Measurements from ENCODE around the gene C3orf20.
"Not testable (repeated sequence)": the region's sequence is repeated elsewhere in the genome, so short reads cannot be mapped to it uniquely, and the experiment has no call there.

The C3orf20 gene

DNA sequence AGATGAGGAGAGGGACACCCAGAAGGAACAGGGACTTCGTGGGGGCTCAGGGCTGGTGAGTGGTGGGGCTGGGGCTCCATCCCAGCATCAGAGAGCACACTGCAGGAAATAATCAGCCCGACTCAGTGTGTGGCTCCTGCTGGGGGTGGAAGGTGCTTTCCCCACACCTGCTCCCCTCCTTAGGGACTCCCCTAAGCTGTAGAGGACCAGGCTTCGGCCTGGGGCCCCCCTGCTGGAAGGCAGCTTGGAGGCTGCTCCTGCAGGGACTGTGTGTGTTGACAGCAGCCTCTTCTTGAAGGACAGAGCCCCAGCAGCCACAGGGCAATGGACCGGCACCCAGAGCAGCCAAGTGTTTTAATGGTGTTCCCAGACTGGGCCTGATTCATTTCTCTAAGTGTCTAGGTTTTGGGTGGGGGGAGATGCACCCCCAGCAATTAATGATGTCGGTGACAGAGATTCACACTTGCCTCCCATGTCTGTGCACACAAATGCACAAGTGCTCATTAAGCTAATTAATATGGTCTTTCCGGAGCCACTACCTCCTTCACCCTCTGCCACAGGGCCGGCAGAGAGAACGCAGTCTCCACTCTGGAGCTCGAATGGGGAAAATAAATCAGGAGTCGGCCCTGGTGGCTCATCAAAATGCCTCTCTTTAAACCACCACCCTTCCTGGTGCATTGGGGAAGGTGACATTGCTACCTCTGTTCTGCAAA lies 126.9 kb downstream of the C3orf20 start:
- DNase-seq: no peak

DNA sequence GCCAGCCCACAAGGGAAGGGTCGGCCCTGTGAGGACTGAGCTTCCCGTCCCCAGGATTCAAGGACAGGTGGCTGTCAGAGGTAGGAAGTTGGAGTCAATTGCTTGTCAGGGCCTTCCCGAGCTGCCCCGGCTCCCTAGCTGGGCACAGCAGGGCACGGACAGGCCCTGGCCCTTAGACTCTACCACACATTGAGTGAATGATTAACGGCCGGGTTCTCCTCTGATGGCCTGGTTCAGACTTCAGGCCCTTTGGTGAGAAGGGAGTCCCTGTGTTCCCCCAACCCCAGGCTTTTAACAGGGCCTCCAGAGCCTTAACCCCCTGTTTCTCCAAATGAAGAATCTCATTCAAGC lies 127.4 kb downstream of the C3orf20 start:
- no peak for DNase-seq

DNA sequence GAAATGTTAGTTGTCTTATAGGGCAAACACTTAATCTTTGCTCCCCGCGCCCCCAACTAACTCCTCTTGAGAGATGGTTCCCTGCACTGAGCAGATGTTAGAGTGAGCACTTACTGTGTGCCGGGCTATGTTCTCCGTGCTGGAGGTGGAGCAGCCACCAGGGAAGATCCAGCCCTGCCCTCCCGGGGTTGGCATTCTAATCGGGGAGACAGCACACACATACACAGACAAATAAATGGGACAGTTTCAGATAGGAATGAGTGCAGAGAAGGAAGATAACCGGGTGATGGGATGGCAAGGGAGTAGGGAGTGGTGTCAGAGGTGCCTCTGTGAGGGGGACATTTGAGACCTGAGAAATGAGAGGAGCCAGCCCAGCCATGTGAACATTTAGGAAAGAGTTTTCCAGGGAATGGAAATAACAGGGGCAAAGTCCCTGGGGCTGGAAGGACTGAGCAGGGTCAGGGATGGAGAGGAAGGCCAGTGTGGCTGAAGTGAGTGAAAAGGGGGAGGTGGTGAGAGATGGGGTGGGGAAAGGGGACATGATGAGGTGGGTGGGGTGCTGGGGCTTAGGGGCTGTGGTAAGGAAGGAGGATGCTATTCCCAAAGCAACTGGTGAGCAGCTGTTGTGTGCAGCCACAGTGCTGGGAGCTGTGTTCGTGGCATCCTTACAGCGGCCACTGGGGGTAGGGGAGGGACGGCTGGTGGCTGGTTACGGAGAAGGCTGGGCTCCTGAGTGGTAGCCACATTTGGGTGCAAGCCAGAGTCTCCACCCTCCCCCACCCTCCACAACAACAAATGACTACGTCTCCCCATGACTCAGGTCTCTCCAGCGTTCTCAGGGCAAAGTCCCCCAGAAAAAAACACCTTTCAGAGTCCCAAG lies 128.4 kb downstream of the C3orf20 start:
- DNase-seq: no peak

DNA sequence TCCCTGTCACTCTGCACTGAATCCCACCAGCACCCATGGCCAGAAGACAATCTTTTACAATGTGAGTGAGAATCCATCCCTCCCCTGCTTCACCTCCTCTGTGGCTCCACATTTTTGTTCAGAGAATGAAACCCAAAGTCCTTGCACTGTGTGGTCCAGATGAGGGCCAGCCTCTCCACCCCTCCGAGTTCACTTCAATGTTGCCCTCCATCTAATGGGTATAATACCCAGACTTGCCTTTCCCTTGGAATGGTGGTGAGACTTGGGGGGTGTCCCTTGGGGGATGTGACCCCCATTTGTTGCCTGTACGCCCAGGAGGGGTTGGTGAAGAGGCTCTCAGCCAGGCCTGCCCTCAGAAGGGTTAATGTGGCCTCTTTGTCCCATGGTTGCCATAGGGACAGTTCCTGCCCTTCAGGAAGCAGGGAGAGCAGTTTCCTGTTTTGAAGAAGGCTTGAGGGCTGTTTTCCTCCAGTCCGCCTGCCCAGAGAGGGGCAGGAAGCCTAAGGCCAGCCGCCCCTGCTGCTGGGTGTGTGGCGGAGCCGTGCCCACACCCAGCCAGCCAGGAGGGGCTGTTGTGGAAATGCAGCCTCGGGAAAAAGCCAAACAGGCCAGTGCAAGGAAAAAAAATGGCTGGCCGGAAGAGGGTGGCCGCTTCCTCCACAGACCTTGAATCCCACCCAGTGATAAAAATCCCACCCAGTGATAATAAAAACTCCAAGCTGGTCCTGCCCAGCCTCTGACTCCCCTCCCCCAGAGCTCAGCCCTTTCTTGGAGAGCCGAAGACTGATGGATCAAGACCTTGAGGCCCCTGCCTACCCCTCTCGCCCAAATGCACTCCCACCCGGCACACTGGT lies 129.3 kb downstream of the C3orf20 start:
- no peak for DNase-seq

DNA sequence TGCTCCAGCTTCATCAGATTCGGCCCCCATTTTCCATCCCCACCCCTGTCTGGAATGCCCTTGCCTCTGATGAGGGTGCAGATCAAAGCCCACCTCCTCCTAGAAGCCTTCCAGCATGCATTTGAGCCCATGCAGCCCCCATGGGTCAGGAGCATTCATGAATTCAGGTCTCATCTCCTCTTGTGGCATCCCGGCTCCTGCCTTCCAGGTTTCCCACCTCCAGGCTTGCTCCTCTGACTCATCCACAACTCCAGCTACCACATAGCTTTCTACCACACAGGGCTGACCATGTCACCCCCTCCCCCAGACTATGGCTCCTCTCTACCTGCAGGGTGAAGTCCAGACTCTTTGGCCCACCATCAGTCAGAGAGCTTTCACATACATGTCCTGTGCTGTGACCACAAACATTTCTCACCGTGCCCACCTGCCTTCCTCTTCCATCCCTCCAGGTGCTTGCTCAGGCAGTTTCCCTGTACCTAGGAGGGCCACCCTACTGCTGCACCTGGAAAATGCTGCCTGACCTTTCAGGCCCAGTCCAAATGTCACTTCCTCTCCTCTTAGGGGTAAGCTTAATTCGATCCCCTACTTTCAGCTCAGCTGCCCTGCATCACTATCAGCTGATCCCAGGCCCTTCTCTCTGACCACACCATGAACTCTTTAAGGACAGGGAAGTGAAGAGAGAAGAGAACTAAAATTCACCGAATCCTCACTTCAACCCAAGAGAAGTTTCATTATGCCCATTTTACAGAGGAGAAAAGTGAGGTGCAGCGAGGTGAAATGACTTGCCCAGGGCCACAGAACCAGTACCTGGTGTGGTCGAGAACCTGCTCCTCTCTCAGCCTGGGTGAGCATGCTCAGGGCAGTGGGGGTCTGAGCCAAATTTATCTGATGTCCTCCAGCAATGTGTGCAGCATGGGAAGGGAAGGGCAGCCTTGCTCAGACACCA lies 130.2 kb downstream of the C3orf20 start:
- peak; percentile 34 for DNase-seq

DNA sequence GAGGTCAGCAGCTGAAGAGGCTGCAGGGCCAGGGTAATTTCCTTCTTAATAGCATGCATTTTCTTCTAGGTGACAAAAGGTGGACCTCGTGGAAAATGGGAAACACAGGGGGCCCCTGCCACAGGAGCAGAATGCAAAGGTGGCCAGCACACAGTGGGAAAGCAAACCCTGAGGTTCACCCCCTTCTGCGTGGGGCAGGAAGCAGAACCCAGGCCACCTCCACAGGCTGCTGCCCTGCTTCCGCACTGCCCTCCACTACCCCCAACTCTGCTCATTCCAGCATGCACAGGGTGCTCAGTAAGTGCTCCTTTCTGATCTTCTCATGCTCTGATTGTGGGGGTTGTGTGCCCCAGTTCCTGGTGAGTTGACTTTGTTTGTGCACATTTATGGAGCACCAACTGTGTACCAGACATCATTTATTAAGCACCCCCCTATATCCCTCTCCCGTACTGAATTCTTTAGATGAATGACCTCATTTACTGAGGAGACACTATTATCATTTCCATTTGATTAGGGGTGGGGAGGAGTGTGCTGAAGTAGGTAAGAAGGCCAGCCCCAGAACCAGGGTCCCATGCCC lies 131.1 kb downstream of the C3orf20 start:
- no peak for DNase-seq

DNA sequence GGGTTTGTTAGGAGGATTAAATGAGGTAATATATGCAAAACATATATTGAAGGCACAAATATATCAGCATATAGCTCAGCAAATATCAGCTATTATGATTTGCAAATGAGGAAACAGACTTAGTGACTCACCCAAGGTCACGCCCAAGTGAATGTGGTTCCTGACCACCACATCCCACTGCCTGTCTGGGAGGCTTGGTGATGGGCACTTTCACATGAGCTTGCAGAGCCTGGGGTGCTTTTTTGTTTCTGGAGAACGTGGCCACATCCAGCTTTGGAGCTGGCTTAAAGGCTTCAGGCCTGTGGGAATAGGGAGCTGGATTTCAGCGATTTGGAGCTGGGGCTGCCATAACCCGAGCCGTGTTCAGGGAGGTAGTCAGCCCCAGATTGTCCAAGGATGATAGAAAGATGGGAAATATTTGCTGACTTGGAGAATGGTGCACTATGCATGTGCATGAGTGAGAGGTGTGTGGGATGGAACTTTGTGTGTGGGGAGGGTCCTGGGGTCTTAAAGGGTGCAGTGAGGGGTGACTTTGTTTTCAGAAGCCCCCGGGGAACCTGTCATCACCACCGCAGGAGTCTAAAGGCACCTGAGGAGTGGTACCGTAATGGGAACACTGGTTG lies 131.8 kb downstream of the C3orf20 start:
- peak; percentile 64 for DNase-seq

DNA sequence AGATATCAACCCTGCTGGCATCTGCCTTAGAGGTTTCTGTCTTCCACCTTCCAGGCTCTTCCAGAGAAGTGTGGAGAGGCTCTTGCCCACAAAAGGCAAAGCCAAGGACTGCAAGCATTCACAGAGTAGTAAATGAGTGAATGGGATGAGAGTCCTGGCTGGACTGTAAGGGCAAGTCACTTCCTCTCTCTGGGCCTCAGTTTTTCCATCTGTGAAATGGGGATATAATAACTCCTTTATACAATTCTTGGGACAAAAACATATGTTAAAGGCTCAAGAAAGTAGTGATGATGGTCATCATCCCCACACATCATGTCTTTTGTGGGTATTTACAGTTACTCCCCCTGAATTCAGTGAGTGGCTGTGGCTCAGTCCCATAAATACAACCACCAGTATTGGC lies 133.1 kb downstream of the C3orf20 start:
- DNase-seq: no peak

DNA sequence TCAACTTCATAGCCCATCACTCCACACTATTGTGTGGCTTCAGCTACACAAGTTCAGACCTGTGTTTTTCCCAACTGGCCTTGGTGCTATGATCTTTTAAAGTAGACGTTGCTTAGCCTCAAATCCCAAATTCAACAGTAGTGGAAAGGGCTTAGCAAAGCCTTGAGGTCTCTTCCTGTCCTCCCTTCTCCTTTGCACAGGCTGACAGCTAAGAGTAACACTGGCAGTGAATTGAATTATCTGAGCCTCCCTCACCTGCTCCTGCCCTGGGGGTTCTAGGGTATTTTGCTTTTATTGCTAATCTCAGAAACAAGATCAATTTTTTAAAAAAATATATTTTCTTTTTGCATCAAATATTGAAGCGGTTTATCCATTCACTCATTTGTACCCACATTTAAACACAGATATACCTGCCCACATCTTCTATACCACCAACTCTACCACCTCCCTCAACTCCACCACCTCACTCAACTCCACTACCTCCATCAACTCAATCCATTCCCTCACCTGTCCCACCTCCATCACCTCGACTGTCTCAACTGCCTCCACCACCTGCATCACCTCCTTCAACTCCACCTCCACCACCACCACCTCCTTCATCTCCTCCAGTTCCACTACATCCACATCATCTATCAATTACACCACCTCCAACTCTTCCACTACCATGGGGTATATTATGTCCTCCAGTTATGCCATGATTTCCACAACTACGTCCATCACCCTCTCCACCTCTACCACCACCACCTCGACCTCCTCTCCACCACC lies 133.7 kb downstream of the C3orf20 start:
- DNase-seq: no peak

DNA sequence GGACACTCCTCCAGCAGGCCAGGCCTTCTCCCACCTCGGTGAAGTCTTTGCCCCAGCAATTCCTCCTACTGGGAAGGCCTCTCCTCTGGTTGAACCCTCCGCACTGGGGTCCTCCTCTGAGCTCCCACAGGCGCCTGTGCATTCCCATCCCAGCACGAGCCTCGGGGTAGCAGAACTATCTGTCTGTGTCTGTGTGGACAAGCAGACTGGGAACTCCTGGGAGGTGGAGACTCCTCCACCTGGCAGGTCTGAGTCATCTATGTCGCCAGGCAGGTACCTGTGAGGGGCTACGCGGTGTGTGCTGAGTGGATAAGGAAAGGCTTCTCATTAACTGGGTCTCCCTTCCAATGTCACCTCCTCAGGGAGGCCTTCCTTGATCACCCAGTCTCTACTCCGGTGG lies 134.7 kb downstream of the C3orf20 start:
- DNase-seq: not testable (repeated sequence)

DNA sequence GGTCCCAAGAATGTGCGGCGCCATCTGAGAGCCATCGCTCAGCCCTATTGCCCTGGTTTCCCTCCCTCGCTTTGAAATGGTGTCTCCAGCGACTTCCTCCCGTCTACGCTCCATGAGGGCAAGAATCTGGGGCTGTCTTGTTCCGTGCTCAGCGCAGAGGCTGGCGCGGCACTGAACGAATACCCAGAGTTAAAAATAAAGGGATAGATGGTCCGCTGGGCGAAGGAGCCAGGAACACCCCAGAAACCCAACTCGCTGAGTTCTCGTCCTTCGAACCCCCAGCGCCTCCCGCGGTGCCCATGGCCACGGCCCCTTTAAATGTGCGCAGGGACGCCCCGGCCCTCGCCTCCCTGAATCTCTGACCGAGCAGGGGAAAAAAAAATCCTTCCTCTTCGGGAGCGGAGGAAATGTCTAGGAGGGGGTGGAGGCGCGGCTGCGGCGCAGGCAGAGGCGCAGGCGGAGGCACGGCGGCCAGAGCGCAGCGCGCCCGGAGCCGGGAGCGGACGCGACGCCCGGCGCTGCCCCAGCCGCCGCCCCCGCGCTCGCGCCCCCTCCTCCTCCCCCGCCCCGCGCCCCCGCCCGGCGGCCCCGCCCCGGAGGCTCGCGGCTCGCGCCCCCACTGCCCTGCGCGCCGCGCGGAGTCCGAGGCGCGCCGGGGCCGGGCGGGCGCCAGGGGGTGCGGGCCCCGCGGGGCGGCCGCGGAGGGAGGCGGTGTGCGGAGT lies 135.3 kb downstream of the C3orf20 start:
- no peak for DNase-seq

DNA sequence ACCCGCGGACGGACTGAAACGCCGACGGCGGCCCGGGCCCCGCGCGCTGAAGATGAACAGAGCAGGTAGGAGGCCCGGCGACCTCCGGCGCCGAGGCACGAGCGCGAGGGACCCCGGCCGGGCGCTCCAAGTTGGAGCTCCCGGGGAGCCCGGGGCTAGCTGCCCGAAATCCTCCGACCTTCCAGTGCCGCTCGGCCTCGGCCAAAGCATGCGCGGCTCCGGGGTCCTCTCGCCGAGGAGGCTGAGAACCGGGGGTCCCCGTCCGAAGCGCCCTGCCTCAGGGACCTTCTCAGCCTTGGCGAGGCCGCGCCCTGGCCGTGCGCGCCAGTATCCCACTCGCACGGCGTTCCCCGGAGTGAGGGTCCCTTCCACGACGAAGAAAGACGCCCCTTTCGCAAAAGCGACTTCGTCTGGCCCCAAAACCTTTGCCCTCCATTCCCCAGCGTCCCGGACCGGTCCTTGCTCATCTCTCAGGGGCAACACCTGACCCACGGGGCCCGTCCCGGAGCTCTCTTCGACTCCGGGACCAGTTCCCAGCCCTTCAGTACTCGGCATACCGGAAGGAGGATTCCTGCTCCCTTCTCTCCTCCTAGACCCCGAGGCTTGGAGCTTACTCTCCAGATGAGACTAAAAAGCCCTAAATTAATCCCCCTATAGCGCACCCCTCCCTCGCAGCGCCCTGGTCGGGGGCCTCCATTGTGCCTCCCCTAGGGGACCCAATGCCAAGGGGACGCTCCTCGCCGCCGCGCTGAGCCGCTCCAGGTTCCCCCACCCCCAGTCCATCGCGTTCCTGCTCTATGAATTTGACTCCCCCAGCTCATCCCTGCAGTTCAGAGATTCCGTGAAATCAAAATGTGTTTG lies 136.1 kb downstream of the C3orf20 start:
- no peak for DNase-seq

DNA sequence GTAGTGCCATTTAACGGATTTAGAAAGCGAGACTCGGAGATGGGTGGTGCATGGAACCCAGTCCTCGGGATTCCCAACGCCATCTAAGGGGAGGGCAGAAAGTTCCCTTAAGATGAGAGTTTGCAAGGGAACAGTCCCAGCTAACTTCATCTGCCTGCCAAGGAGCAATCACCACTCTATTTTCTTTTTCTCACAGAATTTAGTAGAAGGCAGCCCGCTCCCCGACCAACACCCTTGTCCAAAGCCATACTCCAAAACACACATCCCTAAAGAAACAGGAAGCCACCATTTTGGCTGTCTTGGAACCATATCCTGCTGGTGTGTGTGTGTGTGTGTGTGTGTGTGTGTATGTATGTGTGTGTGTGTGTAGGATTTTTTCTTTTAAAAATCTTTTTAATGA lies 136.7 kb downstream of the C3orf20 start:
- no peak for DNase-seq

DNA sequence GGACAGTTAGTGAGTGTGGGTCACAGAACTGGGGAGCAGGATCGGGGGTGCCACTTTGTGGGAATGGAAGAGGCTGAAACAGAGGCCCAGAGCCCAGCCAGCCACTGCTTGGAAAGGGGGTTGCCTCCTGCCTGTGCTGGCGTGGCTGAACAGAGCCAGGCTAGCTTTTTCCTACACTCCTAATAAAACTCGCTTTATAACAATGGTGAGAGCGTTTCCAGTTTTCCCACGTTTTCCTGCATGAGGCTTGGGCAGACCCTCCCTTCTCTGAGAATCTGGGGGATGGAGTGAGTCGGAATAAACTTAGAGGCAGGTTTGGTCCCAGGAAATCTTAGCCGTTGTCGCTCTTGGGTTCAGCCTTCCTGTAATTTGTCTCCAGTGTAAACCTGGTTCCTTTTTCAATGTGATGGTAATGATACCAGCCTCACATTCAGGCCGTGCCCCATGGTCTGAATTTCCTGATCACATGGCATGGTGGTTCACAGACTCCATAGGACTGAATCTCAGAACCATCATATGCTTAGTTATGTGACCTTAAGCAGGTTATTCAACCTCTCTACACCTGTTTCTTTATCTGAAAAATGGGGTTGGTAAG lies 137.4 kb downstream of the C3orf20 start:
- DNase-seq: no peak

DNA sequence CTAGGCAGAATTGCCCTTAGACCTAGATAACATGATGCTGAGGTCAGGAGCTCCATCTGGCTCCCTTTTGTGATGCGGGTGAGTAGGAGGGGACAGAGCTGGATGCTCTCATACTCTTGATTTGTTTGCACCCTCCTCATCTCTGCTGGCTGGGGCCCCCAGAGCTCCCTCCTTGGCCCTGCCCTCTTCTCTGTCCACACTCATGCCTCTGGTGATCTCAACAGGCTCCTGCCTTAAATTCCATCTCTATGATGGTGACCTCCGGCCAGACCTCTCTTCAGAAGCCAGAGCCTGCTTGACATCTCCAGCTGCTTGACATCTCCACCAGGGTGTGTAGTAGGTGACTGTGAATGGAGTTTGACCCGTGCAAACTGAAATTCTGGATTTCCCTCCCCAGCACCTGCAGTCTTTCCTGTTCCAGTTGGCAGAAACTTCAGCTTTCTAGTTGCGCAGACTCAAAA lies 139.5 kb downstream of the C3orf20 start:
- no peak for DNase-seq

DNA sequence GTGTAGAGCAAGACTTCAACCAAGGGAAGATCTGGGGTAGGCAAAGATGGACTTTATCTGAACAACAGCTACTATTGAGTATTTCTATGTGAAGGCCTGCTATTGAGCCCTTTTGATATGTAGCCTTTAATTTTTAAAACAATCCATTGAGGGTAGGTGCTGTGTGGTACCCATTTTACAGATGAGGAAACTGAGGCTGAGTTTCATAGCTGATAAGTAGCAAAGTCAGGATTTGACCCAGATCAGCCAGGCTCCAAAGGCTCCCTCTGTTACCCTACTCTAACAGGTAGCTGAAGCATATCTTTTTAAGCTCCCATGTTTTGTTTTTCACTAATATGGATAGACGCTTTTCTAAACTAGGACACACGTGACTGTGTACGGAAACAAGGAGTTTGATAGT lies 141.4 kb downstream of the C3orf20 start:
- no peak for DNase-seq

DNA sequence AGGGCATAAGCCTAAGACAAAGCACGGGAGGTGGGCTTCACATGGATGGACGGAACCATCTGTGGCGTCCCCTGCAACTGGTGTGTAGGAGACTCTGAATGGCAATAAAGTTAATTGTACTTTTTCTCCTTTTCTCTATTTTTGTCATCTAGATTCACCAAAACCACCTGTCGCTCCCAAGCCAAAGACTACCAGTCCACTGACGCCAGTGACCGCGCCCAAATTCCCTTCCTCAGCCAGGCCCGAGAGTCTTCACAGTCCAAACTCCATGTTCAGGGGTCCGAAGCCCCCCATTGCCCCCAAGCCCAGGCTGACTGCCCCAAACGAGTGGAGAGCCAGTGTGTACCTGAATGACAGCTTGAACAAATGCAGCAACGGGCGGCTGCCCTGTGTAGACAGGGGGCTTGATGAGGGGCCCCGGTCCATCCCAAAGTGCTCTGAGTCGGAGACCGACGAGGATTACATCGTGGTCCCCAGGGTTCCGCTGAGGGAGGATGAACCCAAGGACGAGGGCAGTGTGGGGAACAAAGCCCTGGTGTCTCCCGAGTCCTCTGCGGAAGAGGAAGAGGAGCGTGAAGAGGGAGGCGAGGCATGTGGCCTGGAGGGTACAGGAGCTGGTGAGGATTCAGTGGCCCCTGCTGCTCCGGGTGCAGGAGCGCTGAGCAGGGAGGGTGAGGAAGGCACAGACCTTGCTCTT lies 144.0 kb downstream of the C3orf20 start, which contains the start of gene FGD5:
Gene FGD5 (plus strand): TSS at position 159 of the 697 bp plus-strand sequence. CDS start 110 bp downstream, at position 269.
- DNase-seq: no peak

DNA sequence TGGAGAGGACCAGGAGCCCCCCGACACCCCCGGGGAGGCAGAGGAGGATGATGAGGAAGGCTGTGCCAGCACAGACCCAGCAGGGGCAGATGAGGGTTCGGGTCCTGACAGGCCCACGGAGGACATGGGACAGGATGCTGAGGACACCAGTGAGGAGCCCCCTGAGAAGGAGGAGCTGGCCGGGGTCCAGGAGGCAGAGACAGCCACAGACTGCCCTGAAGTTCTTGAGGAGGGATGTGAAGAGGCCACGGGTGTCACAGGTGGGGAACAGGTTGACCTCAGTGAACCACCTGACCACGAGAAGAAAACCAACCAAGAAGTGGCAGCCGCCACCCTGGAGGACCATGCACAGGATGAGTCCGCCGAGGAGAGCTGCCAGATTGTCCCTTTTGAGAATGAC lies 144.7 kb downstream of the C3orf20 start:
- no peak for DNase-seq

Measured in OCI-M1 (cell line).